K562 (cell line): ENCODE results near the gene FANCC. TPM values are rescaled to one million over a fixed set of nuclear protein-coding genes. Genes with fewer than 3 reads are reported as not detected.
A peak's percentile ranks its signal among the peaks of the same experiment; 100 is the strongest.

Experiments
- ARNT ChIP-seq, 2 experiments: fragments of 450-650 bp; IDR thresholded peaks; 2 replicates each; pipeline ENCODE4 v1.6.1; 2016; ENCODE audit warnings: mild to moderate bottlenecking in 1 of 2
- CREM ChIP-seq: IDR thresholded peaks from 2 replicates; pipeline ENCODE4 v1.6.1; 2014; ENCODE audit warnings: antibody characterized with exemption, low read depth
- CXXC5 ChIP-seq: fragments of 250-450 bp; sonication (Bioruptor Pico); IDR thresholded peaks from 2 replicates; pipeline ENCODE4 v1.8.0; 2022; ENCODE audit warnings: inconsistent platforms, mild to moderate bottlenecking, moderate library complexity
- DDX20 ChIP-seq: fragments of 450-650 bp; IDR thresholded peaks from 2 replicates; pipeline ENCODE4 v1.6.1; 2016; ENCODE audit warnings: missing genetic modification characterization, low read depth, mild to moderate bottlenecking, missing compliant biosample characterization, moderate library complexity
- ERF ChIP-seq: fragments of 450-650 bp; formaldehyde crosslinking; IDR thresholded peaks from 2 replicates; pipeline ENCODE4 v1.4.0; 2020; ENCODE audit warnings: mild to moderate bottlenecking, mixed read lengths
- KLF13 ChIP-seq: fragments of 450-650 bp; IDR thresholded peaks from 2 replicates; pipeline ENCODE4 v1.6.1; 2016; ENCODE audit warnings: missing genetic modification characterization, low read depth, mild to moderate bottlenecking, missing compliant biosample characterization, moderate library complexity, borderline replicate concordance
- MAFG ChIP-seq: fragments of 450-650 bp; conservative IDR thresholded peaks from 2 replicates; pipeline ENCODE4 v1.6.1; 2016; ENCODE audit warnings: missing genetic modification characterization, missing compliant biosample characterization
- MYBL2 ChIP-seq, 2 experiments: fragments of 450-650 bp in 1 of 2; sonication (generic) in 1 of 2; formaldehyde crosslinking in 1 of 2; IDR thresholded peaks; 2 replicates each; pipeline versions ENCODE4 v1.6.1 to v1.8.1; 2017 to 2022; ENCODE audit warnings: borderline replicate concordance in 1 of 2, inconsistent platforms in 1 of 2, low read depth in 1 of 2, mild to moderate bottlenecking in 1 of 2, missing genetic modification reagents in 1 of 2, moderate library complexity in 1 of 2
- NCOA4 ChIP-seq: fragments of 450-650 bp; IDR thresholded peaks from 2 replicates; pipeline ENCODE4 v1.6.1; 2018; ENCODE audit warnings: mild to moderate bottlenecking; ENCODE audit not compliant: partially characterized antibody
- PHF8 ChIP-seq: fragments of 200-600 bp; sonication (generic); IDR thresholded peaks from 2 replicates; pipeline ENCODE4 v1.6.1; 2012; ENCODE audit warnings: mixed run types, mild to moderate bottlenecking, inconsistent platforms, low read length, moderate library complexity, borderline replicate concordance
- POLR2H ChIP-seq: IDR thresholded peaks from 2 replicates; pipeline ENCODE4 v1.6.1; 2016; ENCODE audit warnings: missing genetic modification characterization, low read depth, mild to moderate bottlenecking, control low read depth, missing compliant biosample characterization, moderate library complexity
- SAFB2 ChIP-seq: fragments of 200-400 bp; formaldehyde crosslinking; IDR thresholded peaks from 2 replicates; pipeline ENCODE4 v1.6.1; 2018; ENCODE audit warnings: borderline replicate concordance, low read length, low read depth, moderate library complexity; ENCODE audit not compliant: severe bottlenecking
- STAT6 ChIP-seq: sonication (generic); formaldehyde crosslinking; IDR thresholded peaks from 2 replicates; pipeline ENCODE4 v1.8.1; 2023; ENCODE audit warnings: mild to moderate bottlenecking, missing genetic modification reagents
- TCFL5 ChIP-seq: fragments of 250-450 bp; sonication (Bioruptor Pico); conservative IDR thresholded peaks from 2 replicates; pipeline ENCODE4 v1.6.1; 2021; ENCODE audit warnings: mild to moderate bottlenecking, moderate library complexity, matching md5 sums
- TFE3 ChIP-seq: fragments of 450-650 bp; formaldehyde crosslinking; IDR thresholded peaks from 2 replicates; pipeline ENCODE4 v1.4.0; 2020; ENCODE audit warnings: mild to moderate bottlenecking, mixed read lengths
- TSC22D4 ChIP-seq: fragments of 450-650 bp; IDR thresholded peaks from 2 replicates; pipeline ENCODE4 v1.6.1; 2016; ENCODE audit warnings: missing genetic modification characterization, missing biosample characterization, control low read depth
- XRCC4 ChIP-seq: IDR thresholded peaks from one replicate; pipeline ENCODE4 v1.6.1; 2011; ENCODE audit not compliant: insufficient read depth, insufficient read length; ENCODE audit errors: extremely low read depth
- ZFP91 ChIP-seq: sonication (generic); formaldehyde crosslinking; IDR thresholded peaks from 2 replicates; pipeline ENCODE4 v1.8.0; 2022; ENCODE audit warnings: mild to moderate bottlenecking, missing genetic modification reagents
- ZNF12 ChIP-seq: sonication (generic); formaldehyde crosslinking; IDR thresholded peaks from 2 replicates; pipeline ENCODE4 v1.4.0; 2020; ENCODE audit warnings: mild to moderate bottlenecking, missing genetic modification reagents
- ZNF24 ChIP-seq: fragments of 450-650 bp; IDR thresholded peaks from 2 replicates; pipeline ENCODE4 v1.6.1; 2016
- ZNF354B ChIP-seq: fragments of 250-450 bp; sonication (Bioruptor Pico); IDR thresholded peaks from 2 replicates; pipeline ENCODE4 v1.4.0; 2020
- ZNF507 ChIP-seq: conservative IDR thresholded peaks from 2 replicates; pipeline ENCODE4 v1.6.1; 2017; ENCODE audit warnings: missing genetic modification characterization, missing compliant biosample characterization
- ZNF717 ChIP-seq: fragments of 250-450 bp; sonication (Bioruptor Pico); IDR thresholded peaks from 2 replicates; pipeline ENCODE4 v1.5.0; 2021
- ZNF76 ChIP-seq: fragments of 250-450 bp; sonication (Bioruptor Pico); IDR thresholded peaks from 2 replicates; pipeline ENCODE4 v1.4.0; 2020; ENCODE audit warnings: mild to moderate bottlenecking, moderate library complexity, borderline replicate concordance
- polyA plus RNA-seq, 8 experiments: library from polyadenylated mRNA; depleted of rRNA in 4 of 8; stranded (reverse) in 5 of 8; unstranded in 3 of 8; fragments of >200 nt; fragmentation: Nextera tagmentation in 2 of 8; fragmentation: Illumina TruSeq in 1 of 8; extraction: Ambion mirVana in 2 of 8; extraction: Trizol in 1 of 8; gene quantifications; 2 replicates each; pipeline versions ENCODE4 v1.2.1 to v1.2.3, GENCODE V29; 2011 to 2014; ENCODE audit warnings: inconsistent platforms in 1 of 8, missing spikeins in 1 of 8
- total RNA-seq, 7 experiments: library from RNA; depleted of rRNA in 6 of 7; stranded (reverse); fragments of >200 nt in 6 of 7; fragmentation: Illumina TruSeq in 2 of 7; extraction: Trizol in 2 of 7; gene quantifications; 2 replicates each; pipeline versions ENCODE4 v1.2.1 to v1.2.3, GENCODE V29; 2011 to 2021; ENCODE audit warnings: low replicate concordance in 1 of 7

FANCC gene
- total and polyA plus RNA-seq, 9 of the 15 experiments (the other 6 are each of a cell fraction or from before 2014, with no cell fraction given) = 4.6 to 18.4 (median 14.2) TPM

GRCh38 chr9:95317119-95317892 is at the start of gene FANCC (continued):
- no peak for TF ChIP-seq XRCC4
- no peak for TF ChIP-seq ZNF507 (tag)
- peak; percentile 84 for TF ChIP-seq CREM
- TF ChIP-seq TFE3 (CRISPR knock-in tag) = no peak
- TF ChIP-seq DDX20 (tag) = no peak
- TF ChIP-seq SAFB2 = no peak
- no peak for TF ChIP-seq ARNT (IDR thresholded peaks at IDR 0.05)
- TF ChIP-seq NCOA4 = no peak
- TF ChIP-seq ZNF24 = no peak
- no peak for TF ChIP-seq TSC22D4 (tag)
- no peak for TF ChIP-seq ZNF12 (CRISPR knock-in tag)
- peak; percentile 95 for TF ChIP-seq PHF8
- TF ChIP-seq ERF (CRISPR knock-in tag) = 0 out of 2 replicates have a peak, but pooled peaks have one; percentile 58
- peak; percentile 88 for TF ChIP-seq POLR2H (tag)
- no peak for TF ChIP-seq ZNF717 (CRISPR knock-in tag)
- no peak for TF ChIP-seq ZFP91 (CRISPR knock-in tag)
- no peak for TF ChIP-seq ZNF76
- TF ChIP-seq MYBL2 (IDR thresholded peaks at IDR 0.05; ENCODE audit: low read depth) = no peak
- no peak for TF ChIP-seq MYBL2 (CRISPR knock-in tag; IDR thresholded peaks at IDR 0.05; ENCODE audit: borderline replicate concordance)
- no peak for TF ChIP-seq STAT6 (CRISPR knock-in tag)
- TF ChIP-seq KLF13 = no peak
- TF ChIP-seq MAFG (tag) = no peak
- TF ChIP-seq ZNF354B (CRISPR knock-in tag) = no peak
- TF ChIP-seq TCFL5 (CRISPR knock-in tag) = no peak
- peak; percentile 86 for TF ChIP-seq CXXC5 (CRISPR knock-in tag)
